Psoas muscle (tissue), 8 donors: Measurements from ENCODE around the gene PRKCA. TPM values are rescaled to one million over a fixed set of nuclear protein-coding genes. Genes with fewer than 3 reads are reported as not detected.

ENCODE experiments used
- ATAC-seq, 4 donors: fragments of 200-7000 bp; cut with Tn5 transposase; one replicate each; pipeline ENCODE4 v1.9.1; 2020; ENCODE audit warnings: moderate library complexity in 3 of 4, mild to moderate bottlenecking in 2 of 4
- DNase-seq, 2 donors: peaks; one replicate each; pipeline ENCODE4 v3.0.0-alpha.2; 2020
- H3K27ac ChIP-seq: fragments of 200-600 bp; one replicate; pipeline ENCODE4 v1.8.0; 2022
- H3K27me3 ChIP-seq, 3 donors: fragments of 200-600 bp in 1 of 3; one replicate each; pipeline versions ENCODE4 v1.6.1 to v1.8.0; 2013 to 2022; ENCODE audit warnings: low read length in 2 of 3, mild to moderate bottlenecking in 2 of 3, moderate library complexity in 1 of 3; ENCODE audit not compliant: insufficient read depth in 3 of 3
- H3K36me3 ChIP-seq, 2 donors: fragments of 200-600 bp in 1 of 2; one replicate each; pipeline versions ENCODE4 v1.6.1 to v1.8.0; 2013 to 2022; ENCODE audit warnings: low read depth in 1 of 2, mild to moderate bottlenecking in 1 of 2, moderate library complexity in 1 of 2; ENCODE audit not compliant: insufficient read depth in 1 of 2
- H3K4me1 ChIP-seq: fragments of 200-600 bp; one replicate; pipeline ENCODE4 v1.8.0; 2022
- H3K4me3 ChIP-seq: fragments of 200-600 bp; one replicate; pipeline ENCODE4 v1.8.0; 2022; ENCODE audit warnings: mild to moderate bottlenecking
- H3K9me3 ChIP-seq: fragments of 200-600 bp; one replicate; pipeline ENCODE4 v1.8.0; 2022
- CTCF ChIP-seq: fragments of 200-600 bp; IDR thresholded peaks from one replicate; pipeline ENCODE4 v1.8.0; 2022; ENCODE audit warnings: antibody characterized with exemption
- WGBS, 3 donors: extraction: QIAGEN DNeasy Blood & Tissue Kit; methylation state at CpG; one replicate each; pipeline versions ENCODE4 v1.1.6 to v1.1.7; 2013; 5-methylcytosine and 5-hydroxymethylcytosine counted together
- intact Hi-C, 2 donors: fragments of 100-400 bp; cut with DNase I; formaldehyde crosslinking; loops; one replicate each; pipeline versions ENCODE4 v1.11.0 to v1.14.2; 2022
- polyA plus RNA-seq, 3 donors: library from polyadenylated mRNA; stranded (reverse); fragments of 200-250 nt; gene quantifications; one replicate each; pipeline ENCODE4 v1.2.3, GENCODE V29; 2013
- total RNA-seq, 4 donors: library from RNA; stranded (reverse); fragmentation: NEBNext Ultra II Directional in 2 of 4; extraction: Animal tissue kit (Norgen Biotek cat#: 25700) in 2 of 4; gene quantifications; one replicate each; pipeline versions ENCODE4 v1.2.1 to v1.2.4, GENCODE V29; 2021 to 2023
- donor health status: healthy with polysubstance abuse.
- donor health status: DM: no; HTN: no; CAD: no; lungs with moderate emphysema.
- donor health status: Bipolar disorder and iron deficiency.
- donor health status: healthy.
- donor health status: DM: yes; HTN: yes; CAD: no.
- donor health status: DM: no; HTN: no; CAD: no.
- donor health status: DM: no; HTN: no; CAD: no.
- donor health status: DM: yes; HTN: yes; CAD: no.

PRKCA gene
- total and polyA plus RNA-seq, 7 donors = 0.35 to 15.5 (median 8.2) TPM

- WGBS, 3 donors = 95 to 98% (median 97%) methylated on average over 10 of the region's 10 CpGs
- Histone ChIP-seq H3K4me3 (no peak overlapping the region), H3K27ac (no peak overlapping the region), H3K36me3 (no peaks in the 10 kb centered on the region), H3K9me3 (no peaks in the 10 kb centered on the region), H3K4me1 (peaks cover 6% of the 10 kb centered on the region), H3K27me3 (no peaks in the 10 kb centered on the region)
- intact Hi-C loops = no loop called here
- DNase-seq = no peak
- no peak for TF ChIP-seq CTCF
- no peak for ATAC-seq
Observed at GRCh38 chr17:66435182-66435581, 132.8 kb downstream of the PRKCA start.

GRCh38 chr17:66436631-66437030 is 134.2 kb downstream of the PRKCA start:
- no peak overlapping the region for H3K27ac ChIP-seq
- ATAC-seq (no peak), DNase-seq (no peak)
- no peak overlapping the region for H3K4me3 ChIP-seq
- TF ChIP-seq CTCF = no peak
- 72 to 79% (median 78%) methylated on average over 6 of the region's 6 CpGs for WGBS, 3 donors
- intact Hi-C loops = no loop called here
- H3K9me3 ChIP-seq = no peaks in the 10 kb centered on the region
- H3K4me1 ChIP-seq = peaks cover 6% of the 10 kb centered on the region
- no peaks in the 10 kb centered on the region for H3K27me3 ChIP-seq
- H3K36me3 ChIP-seq = no peaks in the 10 kb centered on the region

- intact Hi-C loops = no loop called here
- Histone ChIP-seq H3K4me1 (peaks cover 6% of the 10 kb centered on the region), H3K9me3 (no peaks in the 10 kb centered on the region), H3K27ac (no peak overlapping the region), H3K4me3 (no peak overlapping the region), H3K27me3 (no peaks in the 10 kb centered on the region), H3K36me3 (no peaks in the 10 kb centered on the region)
- ATAC-seq = no peak
- WGBS, 3 donors = 45 to 52% (median 48%) methylated on average over 5 of the region's 5 CpGs
- no peak for DNase-seq
- no peak for TF ChIP-seq CTCF
Observed at GRCh38 chr17:66437476-66438026, 135.1 kb downstream of the PRKCA start.

- 56 to 82% (median 60%) methylated on average over 7 of the region's 7 CpGs for WGBS, 3 donors
- no peak for ATAC-seq
- no peaks in the 10 kb centered on the region for H3K9me3 ChIP-seq
- no peak overlapping the region for H3K4me3 ChIP-seq
- no peak for DNase-seq
- peaks cover 6% of the 10 kb centered on the region for H3K4me1 ChIP-seq
- H3K36me3 ChIP-seq = no peaks in the 10 kb centered on the region
- no peaks in the 10 kb centered on the region for H3K27me3 ChIP-seq
- H3K27ac ChIP-seq = no peak overlapping the region
- intact Hi-C loops = no loop called here
- no peak for TF ChIP-seq CTCF
Observed at GRCh38 chr17:66438101-66438500, 135.7 kb downstream of the PRKCA start.

GRCh38 chr17:66441101-66441661 is 138.8 kb downstream of the PRKCA start:
- H3K9me3 ChIP-seq = no peaks in the 10 kb centered on the region
- H3K4me3 ChIP-seq = no peak overlapping the region
- intact Hi-C loops = no loop called here
- 47 to 61% (median 47%) methylated on average over 11 of the region's 11 CpGs for WGBS, 3 donors
- TF ChIP-seq CTCF = no peak
- no peak for ATAC-seq
- DNase-seq = no peak
- peaks cover 6% of the 10 kb centered on the region for H3K4me1 ChIP-seq
- H3K27ac ChIP-seq = no peak overlapping the region
- H3K36me3 ChIP-seq = no peaks in the 10 kb centered on the region
- H3K27me3 ChIP-seq = no peaks in the 10 kb centered on the region
